HepG2 (cell line): Measurements from ENCODE around the gene RPGRIP1. TPM values are rescaled to one million over a fixed set of nuclear protein-coding genes. Genes with fewer than 3 reads are reported as not detected.
A peak's percentile ranks its signal among the peaks of the same experiment; 100 is the strongest.

ENCODE experiments used
- CENPX ChIP-seq: sonication (generic); formaldehyde crosslinking; IDR thresholded peaks from 2 replicates; pipeline ENCODE4 v1.9.0; 2021; ENCODE audit warnings: mild to moderate bottlenecking, missing genetic modification reagents, moderate library complexity
- ETV5 ChIP-seq: IDR thresholded peaks from 2 replicates; pipeline ENCODE4 v1.6.1; 2018; ENCODE audit warnings: missing biosample characterization, missing genetic modification reagents, inconsistent platforms, borderline replicate concordance
- GATAD1 ChIP-seq: IDR thresholded peaks from 2 replicates; pipeline ENCODE4 v1.6.1; 2016; ENCODE audit warnings: missing genetic modification reagents, missing compliant biosample characterization
- HHEX ChIP-seq: IDR thresholded peaks from 2 replicates; pipeline ENCODE4 v1.6.1; 2016; ENCODE audit warnings: control low read depth
- HMG20B ChIP-seq: conservative IDR thresholded peaks from 2 replicates; pipeline ENCODE4 v1.6.1; 2016; ENCODE audit warnings: missing genetic modification reagents, missing compliant biosample characterization
- IKZF1 ChIP-seq: fragments of 450-650 bp; IDR thresholded peaks from 2 replicates; pipeline ENCODE4 v1.7.1; 2016
- KMT2A ChIP-seq: sonication (generic); formaldehyde crosslinking; IDR thresholded peaks from 2 replicates; pipeline ENCODE4 v1.4.0; 2020; ENCODE audit warnings: missing genetic modification reagents
- NAIF1 ChIP-seq: sonication (generic); formaldehyde crosslinking; IDR thresholded peaks from 2 replicates; pipeline ENCODE4 v1.5.0; 2020; ENCODE audit warnings: mild to moderate bottlenecking, missing genetic modification reagents, borderline replicate concordance
- PAF1 ChIP-seq: IDR thresholded peaks from 2 replicates; pipeline ENCODE4 v1.6.1; 2016; ENCODE audit warnings: missing genetic modification reagents, missing compliant biosample characterization
- PRMT3 ChIP-seq: sonication (generic); formaldehyde crosslinking; IDR thresholded peaks from 2 replicates; pipeline ENCODE4 v1.8.1; 2022; ENCODE audit warnings: low read depth, mild to moderate bottlenecking, moderate library complexity, missing genetic modification reagents, borderline replicate concordance
- RXRA ChIP-seq: sonication (generic); formaldehyde crosslinking; IDR thresholded peaks from 2 replicates; pipeline ENCODE4 v1.5.1; 2020; ENCODE audit warnings: missing genetic modification reagents
- RXRB ChIP-seq: IDR thresholded peaks from 2 replicates; pipeline ENCODE4 v1.6.1; 2016; ENCODE audit warnings: borderline replicate concordance, missing genetic modification reagents, missing compliant biosample characterization
- ZNF20 ChIP-seq: sonication (generic); formaldehyde crosslinking; IDR thresholded peaks from 2 replicates; pipeline ENCODE4 v1.4.0; 2020; ENCODE audit warnings: mild to moderate bottlenecking, moderate library complexity, missing genetic modification reagents
- ZNF260 ChIP-seq: sonication (generic); formaldehyde crosslinking; IDR thresholded peaks from 2 replicates; pipeline ENCODE4 v1.4.0; 2020; ENCODE audit warnings: missing genetic modification reagents, low read depth, mild to moderate bottlenecking, borderline replicate concordance
- ZNF329 ChIP-seq: sonication (generic); formaldehyde crosslinking; IDR thresholded peaks from 2 replicates; pipeline ENCODE4 v1.9.0; 2021; ENCODE audit warnings: low read depth, mild to moderate bottlenecking, missing genetic modification reagents
- ZNF605 ChIP-seq: sonication (generic); formaldehyde crosslinking; IDR thresholded peaks from 2 replicates; pipeline ENCODE4 v1.8.0; 2022; ENCODE audit warnings: mild to moderate bottlenecking, missing genetic modification reagents
- ZNF746 ChIP-seq: sonication (generic); formaldehyde crosslinking; IDR thresholded peaks from 2 replicates; pipeline ENCODE4 v1.8.0; 2022; ENCODE audit warnings: mild to moderate bottlenecking, missing genetic modification reagents
- polyA plus RNA-seq, 8 experiments: library from polyadenylated mRNA; depleted of rRNA in 3 of 8; stranded (reverse) in 7 of 8; unstranded in 1 of 8; fragments of >200 nt; fragmentation: Illumina TruSeq in 4 of 8; extraction: Trizol in 4 of 8; gene quantifications; 2 replicates each; pipeline versions ENCODE4 v1.2.1 to v1.2.3, GENCODE V29; 2011 to 2016; ENCODE audit warnings: low read depth in 4 of 8, missing spikeins in 1 of 8, mixed read lengths in 1 of 8; ENCODE audit not compliant: insufficient read depth in 1 of 8
- total RNA-seq, 5 experiments: library from RNA; depleted of rRNA; stranded (reverse); fragments of >200 nt; fragmentation: Illumina TruSeq; extraction: Trizol; gene quantifications; 2 replicates each; pipeline ENCODE4 v1.2.3, GENCODE V29; 2016; ENCODE audit warnings: low read depth in 1 of 5
- TF ChIP-seq, protein P1 (sequence below): sonication (generic); formaldehyde crosslinking; IDR thresholded peaks from 2 replicates; pipeline ENCODE4 v1.5.0; 2020; ENCODE audit warnings: missing genetic modification reagents, mild to moderate bottlenecking, borderline replicate concordance
- TF ChIP-seq, protein P2 (sequence below): IDR thresholded peaks from 2 replicates; pipeline ENCODE4 v1.6.1; 2018; ENCODE audit warnings: missing genetic modification reagents, mild to moderate bottlenecking, missing compliant biosample characterization
- TF ChIP-seq, protein P3 (sequence below): sonication (generic); formaldehyde crosslinking; IDR thresholded peaks from 2 replicates; pipeline ENCODE4 v1.4.0; 2020; ENCODE audit warnings: missing genetic modification reagents, mild to moderate bottlenecking, borderline replicate concordance
- TF ChIP-seq, protein P4 (sequence below): fragments of 450-650 bp; IDR thresholded peaks from 2 replicates; pipeline ENCODE4 v1.6.1; 2016
- TF ChIP-seq, protein P5 (sequence below): sonication (generic); formaldehyde crosslinking; IDR thresholded peaks from 2 replicates; pipeline ENCODE4 v1.4.0; 2020; ENCODE audit warnings: missing genetic modification reagents

Gene RPGRIP1
- total and polyA plus RNA-seq, 2 of the 13 experiments (the other 11 are each of a cell fraction or from before 2014, with no cell fraction given) = 0.13 to 1.1 TPM

DNA sequence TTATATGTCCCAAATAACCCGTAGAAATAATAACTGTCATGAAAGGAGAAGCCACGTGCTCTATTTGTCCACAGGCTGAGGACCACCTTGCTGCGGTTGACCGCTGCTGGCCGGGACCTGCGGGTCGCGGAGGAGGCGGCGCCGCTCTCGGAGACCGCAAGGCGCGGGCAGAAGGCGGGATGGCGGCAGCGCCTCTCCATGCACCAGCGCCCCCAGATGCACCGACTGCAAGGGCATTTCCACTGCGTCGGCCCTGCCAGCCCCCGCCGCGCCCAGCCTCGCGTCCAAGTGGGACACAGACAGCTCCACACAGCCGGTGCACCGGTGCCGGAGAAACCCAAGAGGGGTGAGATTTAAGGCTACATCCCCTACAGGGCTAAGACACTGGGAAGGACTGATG is 21.0 kb downstream of the RPGRIP1 start (continued):
- TF ChIP-seq GATAD1 (CRISPR knock-in tag) (0 out of 2 replicates have a peak, but pooled peaks have one; percentile 11), HHEX (no peak), PRMT3 (no peak; the same call in 1 of the 2 replicates), ZNF260 (CRISPR knock-in tag) (no peak), ZNF329 (CRISPR knock-in tag) (no peak), ZNF605 (peak; percentile 43; the same call in 1 of the 2 replicates), RXRA (CRISPR knock-in tag) (0 out of 2 replicates have a peak, but pooled peaks have one; percentile 45), NAIF1 (CRISPR knock-in tag) (no peak), IKZF1 (no peak), CENPX (no peak), RXRB (CRISPR knock-in tag) (0 out of 2 replicates have a peak, but pooled peaks have one; percentile 7), ZNF20 (CRISPR knock-in tag) (no peak), ZNF746 (CRISPR knock-in tag) (no peak), PAF1 (CRISPR knock-in tag) (no peak), KMT2A (CRISPR knock-in tag) (peak; percentile 37; the same call in 1 of the 2 replicates), ETV5 (CRISPR knock-in tag) (0 out of 2 replicates have a peak, but pooled peaks have one; percentile 14), HMG20B (CRISPR knock-in tag) (no peak)
- TF ChIP-seq, protein P1, sequence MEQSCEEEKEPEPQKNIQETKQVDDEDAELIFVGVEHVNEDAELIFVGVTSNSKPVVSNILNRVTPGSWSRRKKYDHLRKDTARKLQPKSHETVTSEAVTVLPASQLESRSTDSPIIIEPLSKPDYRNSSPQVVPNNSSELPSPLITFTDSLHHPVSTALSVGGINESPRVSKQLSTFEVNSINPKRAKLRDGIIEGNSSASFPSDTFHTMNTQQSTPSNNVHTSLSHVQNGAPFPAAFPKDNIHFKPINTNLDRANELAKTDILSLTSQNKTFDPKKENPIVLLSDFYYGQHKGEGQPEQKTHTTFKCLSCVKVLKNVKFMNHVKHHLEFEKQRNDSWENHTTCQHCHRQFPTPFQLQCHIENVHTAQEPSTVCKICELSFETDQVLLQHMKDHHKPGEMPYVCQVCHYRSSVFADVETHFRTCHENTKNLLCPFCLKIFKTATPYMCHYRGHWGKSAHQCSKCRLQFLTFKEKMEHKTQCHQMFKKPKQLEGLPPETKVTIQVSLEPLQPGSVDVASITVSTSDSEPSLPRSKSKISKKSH (CRISPR knock-in tag) = no peak
- TF ChIP-seq, protein P2, sequence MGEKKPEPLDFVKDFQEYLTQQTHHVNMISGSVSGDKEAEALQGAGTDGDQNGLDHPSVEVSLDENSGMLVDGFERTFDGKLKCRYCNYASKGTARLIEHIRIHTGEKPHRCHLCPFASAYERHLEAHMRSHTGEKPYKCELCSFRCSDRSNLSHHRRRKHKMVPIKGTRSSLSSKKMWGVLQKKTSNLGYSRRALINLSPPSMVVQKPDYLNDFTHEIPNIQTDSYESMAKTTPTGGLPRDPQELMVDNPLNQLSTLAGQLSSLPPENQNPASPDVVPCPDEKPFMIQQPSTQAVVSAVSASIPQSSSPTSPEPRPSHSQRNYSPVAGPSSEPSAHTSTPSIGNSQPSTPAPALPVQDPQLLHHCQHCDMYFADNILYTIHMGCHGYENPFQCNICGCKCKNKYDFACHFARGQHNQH (CRISPR knock-in tag) = 0 out of 2 replicates have a peak, but pooled peaks have one; percentile 30
- TF ChIP-seq, protein P3, sequence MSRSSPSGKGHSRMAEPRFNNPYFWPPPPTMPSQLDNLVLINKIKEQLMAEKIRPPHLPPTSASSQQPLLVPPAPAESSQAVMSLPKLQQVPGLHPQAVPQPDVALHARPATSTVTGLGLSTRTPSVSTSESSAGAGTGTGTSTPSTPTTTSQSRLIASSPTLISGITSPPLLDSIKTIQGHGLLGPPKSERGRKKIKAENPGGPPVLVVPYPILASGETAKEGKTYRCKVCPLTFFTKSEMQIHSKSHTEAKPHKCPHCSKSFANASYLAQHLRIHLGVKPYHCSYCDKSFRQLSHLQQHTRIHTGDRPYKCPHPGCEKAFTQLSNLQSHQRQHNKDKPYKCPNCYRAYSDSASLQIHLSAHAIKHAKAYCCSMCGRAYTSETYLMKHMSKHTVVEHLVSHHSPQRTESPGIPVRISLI (CRISPR knock-in tag) = 0 out of 2 replicates have a peak, but pooled peaks have one; percentile 20
- TF ChIP-seq, protein P4, sequence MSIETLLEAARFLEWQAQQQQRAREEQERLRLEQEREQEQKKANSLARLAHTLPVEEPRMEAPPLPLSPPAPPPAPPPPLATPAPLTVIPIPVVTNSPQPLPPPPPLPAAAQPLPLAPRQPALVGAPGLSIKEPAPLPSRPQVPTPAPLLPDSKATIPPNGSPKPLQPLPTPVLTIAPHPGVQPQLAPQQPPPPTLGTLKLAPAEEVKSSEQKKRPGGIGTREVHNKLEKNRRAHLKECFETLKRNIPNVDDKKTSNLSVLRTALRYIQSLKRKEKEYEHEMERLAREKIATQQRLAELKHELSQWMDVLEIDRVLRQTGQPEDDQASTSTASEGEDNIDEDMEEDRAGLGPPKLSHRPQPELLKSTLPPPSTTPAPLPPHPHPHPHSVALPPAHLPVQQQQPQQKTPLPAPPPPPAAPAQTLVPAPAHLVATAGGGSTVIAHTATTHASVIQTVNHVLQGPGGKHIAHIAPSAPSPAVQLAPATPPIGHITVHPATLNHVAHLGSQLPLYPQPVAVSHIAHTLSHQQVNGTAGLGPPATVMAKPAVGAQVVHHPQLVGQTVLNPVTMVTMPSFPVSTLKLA = peak; percentile 23; the same call in 1 of the 2 replicates
- TF ChIP-seq, protein P5, sequence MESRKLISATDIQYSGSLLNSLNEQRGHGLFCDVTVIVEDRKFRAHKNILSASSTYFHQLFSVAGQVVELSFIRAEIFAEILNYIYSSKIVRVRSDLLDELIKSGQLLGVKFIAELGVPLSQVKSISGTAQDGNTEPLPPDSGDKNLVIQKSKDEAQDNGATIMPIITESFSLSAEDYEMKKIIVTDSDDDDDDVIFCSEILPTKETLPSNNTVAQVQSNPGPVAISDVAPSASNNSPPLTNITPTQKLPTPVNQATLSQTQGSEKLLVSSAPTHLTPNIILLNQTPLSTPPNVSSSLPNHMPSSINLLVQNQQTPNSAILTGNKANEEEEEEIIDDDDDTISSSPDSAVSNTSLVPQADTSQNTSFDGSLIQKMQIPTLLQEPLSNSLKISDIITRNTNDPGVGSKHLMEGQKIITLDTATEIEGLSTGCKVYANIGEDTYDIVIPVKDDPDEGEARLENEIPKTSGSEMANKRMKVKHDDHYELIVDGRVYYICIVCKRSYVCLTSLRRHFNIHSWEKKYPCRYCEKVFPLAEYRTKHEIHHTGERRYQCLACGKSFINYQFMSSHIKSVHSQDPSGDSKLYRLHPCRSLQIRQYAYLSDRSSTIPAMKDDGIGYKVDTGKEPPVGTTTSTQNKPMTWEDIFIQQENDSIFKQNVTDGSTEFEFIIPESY (CRISPR knock-in tag) = 0 out of 2 replicates have a peak, but pooled peaks have one; percentile 6
